NCI-H1048 (cell line): ENCODE data around the gene FBXL20.

Experiments used
- DNase-seq: peaks from one replicate; lab custom pipeline; 2025; lab: John Stamatoyannopoulos, UW

FBXL20 gene

GRCh38 chr17:39224778-39225307 is 176.6 kb downstream of the FBXL20 start:
- DNase-seq = no peak

GRCh38 chr17:39223907-39224777 is 177.3 kb downstream of the FBXL20 start:
- no peak for DNase-seq

GRCh38 chr17:39222866-39223834 is 178.3 kb downstream of the FBXL20 start:
- DNase-seq = no peak

GRCh38 chr17:39222151-39222550 is 179.3 kb downstream of the FBXL20 start:
- no peak for DNase-seq

GRCh38 chr17:39221572-39221971 is 179.9 kb downstream of the FBXL20 start:
- no peak for DNase-seq

GRCh38 chr17:39219647-39220154 is 181.7 kb downstream of the FBXL20 start:
- DNase-seq = no peak

- no peak for DNase-seq
Observed at GRCh38 chr17:39218906-39219305, 182.5 kb downstream of the FBXL20 start.

- no peak for DNase-seq
Observed at GRCh38 chr17:39217734-39218369, 183.6 kb downstream of the FBXL20 start.

- DNase-seq = no peak
Observed at GRCh38 chr17:39213852-39214251, 187.6 kb downstream of the FBXL20 start.

GRCh38 chr17:39212841-39213480 is 188.5 kb downstream of the FBXL20 start:
- no peak for DNase-seq

GRCh38 chr17:39212195-39212810 is 189.1 kb downstream of the FBXL20 start:
- DNase-seq = no peak

- no peak for DNase-seq
Observed at GRCh38 chr17:39210093-39210434, 191.4 kb downstream of the FBXL20 start.

GRCh38 chr17:39209317-39210092 is 191.9 kb downstream of the FBXL20 start:
- no peak for DNase-seq

- no peak for DNase-seq
Observed at GRCh38 chr17:39208893-39209292, 192.5 kb downstream of the FBXL20 start.

GRCh38 chr17:39208136-39208535 is 193.3 kb downstream of the FBXL20 start:
- no peak for DNase-seq

- no peak for DNase-seq
Observed at GRCh38 chr17:39205112-39205526, 196.3 kb downstream of the FBXL20 start.

GRCh38 chr17:39204245-39204644 is 197.2 kb downstream of the FBXL20 start:
- DNase-seq = no peak
